ENCODE data around the gene TNFRSF13B.

GRCh38 chr17:16931318-16932060, 40.4 kb downstream of the TNFRSF13B start:
- TF ChIP-seq POLR2AphosphoS5 (IDR thresholded peaks at IDR 0.05; ENCODE audit: low read depth, low read length) (no peak), CTCF (IDR thresholded peaks at IDR 0.05) (no peak), REST (IDR thresholded peaks at IDR 0.05; ENCODE audit: insufficient read depth in 1 of 2, low read depth in 2 of 2, low read length in 1 of 2) (no peak), TCF7L2 (IDR thresholded peaks at IDR 0.05; ENCODE audit: low read depth, low read length) (no peak), SIN3A (IDR thresholded peaks at IDR 0.05; ENCODE audit: borderline replicate concordance, insufficient read depth, low read depth, low read length) (no peak)
